Retinal pigment epithelial cell (primary cell): ENCODE data around the gene BAAT.

Source experiments
- DNase-seq: peaks from one replicate; pipeline ENCODE4 v3.0.0-alpha.2; 2010; ENCODE audit warnings: low read depth
- H3K4me3 ChIP-seq: 2 replicates; pipeline ENCODE4 v1.5.1; 2011; ENCODE audit warnings: mild to moderate bottlenecking, low read length, control low read depth, moderate library complexity
- TF ChIP-seq, protein P1 (sequence below): conservative IDR thresholded peaks from 2 replicates; pipeline ENCODE4 v1.5.1; 2011; ENCODE audit warnings: low read depth, low read length, control low read depth, inconsistent platforms

Gene BAAT

DNA sequence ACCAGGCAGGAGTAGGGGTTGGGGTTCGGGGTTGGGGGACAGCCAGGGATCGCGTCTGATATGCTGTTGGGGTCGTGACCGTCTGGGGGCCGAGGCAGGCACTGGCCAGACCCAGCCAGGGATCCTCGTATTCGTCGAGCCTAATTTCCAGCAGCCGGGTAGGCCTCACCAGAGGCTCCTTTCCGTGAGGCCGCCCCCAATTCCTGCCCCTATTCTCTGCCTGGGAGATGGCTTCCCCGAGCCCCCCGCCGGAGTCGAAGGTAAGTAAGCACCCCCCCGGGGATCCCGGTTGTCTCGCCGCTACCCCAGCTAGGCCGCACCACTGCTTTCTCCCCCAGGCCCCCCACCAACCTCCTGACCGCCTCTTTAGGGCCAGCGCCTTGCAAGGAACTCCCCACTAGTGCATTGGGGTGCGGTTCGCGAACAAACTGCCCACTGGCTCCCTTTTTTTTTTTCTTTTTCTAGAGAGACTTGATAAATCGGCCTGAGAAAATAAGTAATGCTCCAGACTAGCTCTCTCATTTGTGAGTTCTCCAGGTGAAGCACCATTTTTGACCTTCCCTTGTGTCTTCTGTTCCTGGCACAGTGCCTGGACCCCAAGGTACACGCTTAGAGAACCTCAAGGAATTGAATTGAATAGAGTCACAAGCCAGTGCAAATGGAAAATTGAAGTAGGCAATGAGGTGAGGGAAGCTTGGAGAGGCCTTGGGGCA lies 14.3 kb upstream of the BAAT start:
- TF ChIP-seq, protein P1, sequence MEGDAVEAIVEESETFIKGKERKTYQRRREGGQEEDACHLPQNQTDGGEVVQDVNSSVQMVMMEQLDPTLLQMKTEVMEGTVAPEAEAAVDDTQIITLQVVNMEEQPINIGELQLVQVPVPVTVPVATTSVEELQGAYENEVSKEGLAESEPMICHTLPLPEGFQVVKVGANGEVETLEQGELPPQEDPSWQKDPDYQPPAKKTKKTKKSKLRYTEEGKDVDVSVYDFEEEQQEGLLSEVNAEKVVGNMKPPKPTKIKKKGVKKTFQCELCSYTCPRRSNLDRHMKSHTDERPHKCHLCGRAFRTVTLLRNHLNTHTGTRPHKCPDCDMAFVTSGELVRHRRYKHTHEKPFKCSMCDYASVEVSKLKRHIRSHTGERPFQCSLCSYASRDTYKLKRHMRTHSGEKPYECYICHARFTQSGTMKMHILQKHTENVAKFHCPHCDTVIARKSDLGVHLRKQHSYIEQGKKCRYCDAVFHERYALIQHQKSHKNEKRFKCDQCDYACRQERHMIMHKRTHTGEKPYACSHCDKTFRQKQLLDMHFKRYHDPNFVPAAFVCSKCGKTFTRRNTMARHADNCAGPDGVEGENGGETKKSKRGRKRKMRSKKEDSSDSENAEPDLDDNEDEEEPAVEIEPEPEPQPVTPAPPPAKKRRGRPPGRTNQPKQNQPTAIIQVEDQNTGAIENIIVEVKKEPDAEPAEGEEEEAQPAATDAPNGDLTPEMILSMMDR = no peak
- DNase-seq = no peak
- peak overlapping the region; percentile 72 for H3K4me3 ChIP-seq

DNA sequence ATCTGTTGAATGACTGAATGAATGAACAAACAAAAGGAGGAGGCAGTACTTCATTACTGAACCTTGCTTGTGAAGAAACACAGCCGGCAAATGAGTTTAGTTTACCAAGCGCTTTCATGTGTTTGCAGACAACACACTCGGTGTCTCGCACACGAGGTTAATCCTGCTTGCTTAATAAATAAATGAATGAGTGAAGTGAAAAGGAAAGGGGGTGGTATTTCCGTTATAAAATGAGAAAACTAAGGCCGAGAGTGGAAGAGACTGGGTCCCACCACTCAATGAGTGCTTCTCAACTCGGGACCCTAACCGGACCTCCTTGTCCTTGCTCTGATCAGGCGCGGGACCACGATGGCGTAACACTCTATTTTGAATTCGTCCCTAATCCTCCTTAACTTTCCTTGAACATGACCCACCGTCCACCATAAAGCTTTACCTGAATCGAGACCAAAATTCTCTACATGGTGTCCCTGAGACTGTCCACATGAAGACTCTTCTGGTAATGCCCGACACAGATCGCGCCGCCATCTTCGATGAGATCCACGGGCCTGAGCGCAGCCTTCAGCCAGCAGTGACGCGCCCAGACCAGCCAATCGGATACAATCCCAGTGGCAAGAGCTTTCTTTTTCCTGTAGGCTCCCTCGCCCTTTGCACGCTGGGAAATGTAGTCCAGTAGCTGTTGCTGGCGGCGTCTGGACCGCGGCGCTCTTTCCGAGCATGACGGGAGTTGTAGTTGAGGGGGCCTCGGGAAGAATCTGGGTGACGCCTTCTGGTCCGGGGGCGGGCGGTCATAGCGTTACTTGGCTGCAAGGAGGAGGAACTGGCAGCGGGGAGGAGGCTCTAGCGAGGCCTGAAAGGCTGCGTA lies 13.5 kb upstream of the BAAT start, which contains the start of the genes MRPL50 and ZNF189:
TSS of gene MRPL50 (minus strand) at position 551 of the 862 bp plus-strand sequence. CDS start at position 525, 26 bp downstream.
TSS of gene ZNF189 (plus strand) at position 784 of the 862 bp plus-strand sequence. CDS start 306 bp downstream, outside the sequence.
- peak within 1 kb of the TSS; percentile 96 for H3K4me3 ChIP-seq
- DNase-seq = peak; percentile 96

GRCh38 chr9:101397746-101398067 lies 12.9 kb upstream of the BAAT start:
- peak overlapping the region; percentile 96 for H3K4me3 ChIP-seq
- DNase-seq = no peak
- TF ChIP-seq, protein P1 = no peak

More for the DNA sequence above, 13.5 kb upstream of the BAAT start, which contains the start of the genes MRPL50 and ZNF189:
- TF ChIP-seq, protein P1 = no peak

GRCh38 chr9:101394687-101395086 lies 9.9 kb upstream of the BAAT start:
- DNase-seq = no peak
- H3K4me3 ChIP-seq = no peak overlapping the region
- TF ChIP-seq, protein P1 = no peak

GRCh38 chr9:101393135-101393534 lies 8.3 kb upstream of the BAAT start:
- no peak for DNase-seq

GRCh38 chr9:101388507-101388993 lies 3.7 kb upstream of the BAAT start:
- TF ChIP-seq, protein P1 = peak; percentile 49
- DNase-seq = no peak
- H3K4me3 ChIP-seq = no peak overlapping the region

More at GRCh38 chr9:101393135-101393534, 8.3 kb upstream of the BAAT start:
- TF ChIP-seq, protein P1 = no peak
- H3K4me3 ChIP-seq = no peak overlapping the region
